MCF 10A (cell line): ENCODE data around the gene ATP2C1. TPM values are rescaled to one million over a fixed set of nuclear protein-coding genes. Genes with fewer than 3 reads are reported as not detected.

Experiments used
- BruUV-seq: library from RNA; stranded (reverse); fragments of 400-500 nt; replicated peaks from 2 replicates; lab custom pipeline; 2021; lab: Mats Ljungman, UMichigan
- CTCF ChIA-PET: fragments of 300-600 bp; sonication (Branson Sonifier 250); formaldehyde crosslinking; extraction: SDS; loops from one replicate; lab custom pipeline; 2021; ENCODE audit warnings: antibody characterized with exemption, inconsistent platforms; lab: Yijun Ruan, JAX
- POLR2A ChIA-PET: fragments of 300-600, 350-650 bp; sonication (Branson Sonifier 250); formaldehyde crosslinking; extraction: SDS; loops from one replicate; lab custom pipeline; 2020; ENCODE audit warnings: antibody characterized with exemption, inconsistent platforms; lab: Yijun Ruan, JAX
- DNase-seq: peaks from one replicate; pipeline ENCODE4 v3.0.0-alpha.2; 2018; ENCODE audit not compliant: unreplicated experiment
- H3K27ac Mint-ChIP-seq: one replicate; pipeline ENCODE4 v1.8.0; 2022; ENCODE audit warnings: mild to moderate bottlenecking, low read depth, mixed read lengths; ENCODE audit not compliant: unreplicated experiment
- H3K27me3 Mint-ChIP-seq: one replicate; pipeline ENCODE4 v1.8.0; 2022; ENCODE audit warnings: mixed read lengths; ENCODE audit not compliant: insufficient read depth, unreplicated experiment
- H3K36me3 Mint-ChIP-seq: one replicate; pipeline ENCODE4 v1.8.0; 2022; ENCODE audit warnings: mild to moderate bottlenecking, moderate library complexity, mixed read lengths; ENCODE audit not compliant: insufficient read depth, unreplicated experiment
- H3K4me1 Mint-ChIP-seq: one replicate; pipeline ENCODE4 v1.8.0; 2022; ENCODE audit warnings: mixed read lengths; ENCODE audit not compliant: insufficient read depth, unreplicated experiment
- H3K4me3 Mint-ChIP-seq: one replicate; pipeline ENCODE4 v1.8.0; 2022; ENCODE audit warnings: mild to moderate bottlenecking, moderate library complexity, mixed read lengths; ENCODE audit not compliant: unreplicated experiment
- H3K9me3 Mint-ChIP-seq: one replicate; pipeline ENCODE4 v1.8.0; 2022; ENCODE audit warnings: mixed read lengths; ENCODE audit not compliant: unreplicated experiment
- intact Hi-C: fragments of 100-400 bp; cut with micrococcal nuclease; formaldehyde crosslinking; loops from 2 replicates; pipeline ENCODE4 v1.14.1; 2022
- total RNA-seq: library from RNA; stranded (reverse); gene quantifications from 2 replicates; pipeline ENCODE4 v1.2.3, GENCODE V29; 2022
- TF ChIP-seq, protein P1 (sequence below): fragments of 200-600 bp; IDR thresholded peaks from one replicate; pipeline ENCODE4 v1.8.0; 2022; ENCODE audit warnings: antibody characterized with exemption, mild to moderate bottlenecking; ENCODE audit not compliant: unreplicated experiment

Gene ATP2C1
- total RNA-seq, 1 experiment from 2014 or later = 52.7 TPM

DNA sequence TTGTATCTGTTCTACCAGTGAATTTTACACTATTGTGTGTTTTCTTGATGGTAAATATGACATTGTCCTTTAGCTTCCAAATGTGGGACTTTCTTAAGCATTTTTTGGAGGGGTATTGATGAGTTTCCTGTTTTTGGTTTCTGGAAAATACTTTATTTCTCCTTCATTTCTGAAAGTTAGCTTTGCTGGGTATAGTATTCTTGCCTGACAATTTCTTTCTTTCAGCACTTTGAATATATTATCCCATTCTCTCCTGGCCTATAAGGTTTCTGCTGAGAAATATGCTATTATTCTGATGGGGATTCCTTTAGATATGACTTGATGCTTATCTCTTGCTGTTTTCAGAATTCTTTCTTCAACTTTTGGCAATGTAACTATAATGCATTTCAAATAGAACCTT is 15.4 kb upstream of the ATP2C1 start:
- POLR2A ChIA-PET = no interaction called here
- no peak for DNase-seq
- Mint-ChIP-seq H3K27ac (no peak overlapping the region), H3K9me3 (no peaks in the 10 kb centered on the region), H3K36me3 (no peaks in the 10 kb centered on the region), H3K27me3 (peaks cover 9% of the 10 kb centered on the region), H3K4me3 (no peak overlapping the region), H3K4me1 (no peaks in the 10 kb centered on the region)
- intact Hi-C loops = no loop called here
- BruUV-seq = no TSS peak
- TF ChIP-seq, protein P1, sequence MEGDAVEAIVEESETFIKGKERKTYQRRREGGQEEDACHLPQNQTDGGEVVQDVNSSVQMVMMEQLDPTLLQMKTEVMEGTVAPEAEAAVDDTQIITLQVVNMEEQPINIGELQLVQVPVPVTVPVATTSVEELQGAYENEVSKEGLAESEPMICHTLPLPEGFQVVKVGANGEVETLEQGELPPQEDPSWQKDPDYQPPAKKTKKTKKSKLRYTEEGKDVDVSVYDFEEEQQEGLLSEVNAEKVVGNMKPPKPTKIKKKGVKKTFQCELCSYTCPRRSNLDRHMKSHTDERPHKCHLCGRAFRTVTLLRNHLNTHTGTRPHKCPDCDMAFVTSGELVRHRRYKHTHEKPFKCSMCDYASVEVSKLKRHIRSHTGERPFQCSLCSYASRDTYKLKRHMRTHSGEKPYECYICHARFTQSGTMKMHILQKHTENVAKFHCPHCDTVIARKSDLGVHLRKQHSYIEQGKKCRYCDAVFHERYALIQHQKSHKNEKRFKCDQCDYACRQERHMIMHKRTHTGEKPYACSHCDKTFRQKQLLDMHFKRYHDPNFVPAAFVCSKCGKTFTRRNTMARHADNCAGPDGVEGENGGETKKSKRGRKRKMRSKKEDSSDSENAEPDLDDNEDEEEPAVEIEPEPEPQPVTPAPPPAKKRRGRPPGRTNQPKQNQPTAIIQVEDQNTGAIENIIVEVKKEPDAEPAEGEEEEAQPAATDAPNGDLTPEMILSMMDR = no peak
- CTCF ChIA-PET = no interaction called here

GRCh38 chr3:130889416-130889946 is 4.4 kb upstream of the ATP2C1 start:
- TF ChIP-seq, protein P1 = no peak
- intact Hi-C loops = no loop called here
- Mint-ChIP-seq H3K4me3 (no peak overlapping the region), H3K27me3 (no peaks in the 10 kb centered on the region), H3K4me1 (no peaks in the 10 kb centered on the region), H3K27ac (no peak overlapping the region), H3K36me3 (no peaks in the 10 kb centered on the region), H3K9me3 (no peaks in the 10 kb centered on the region)
- no TSS peak for BruUV-seq
- POLR2A ChIA-PET = interaction anchor here (0.9 kb wide), 1 partner anchor 9 kb away, joined by 3 read pairs; no protein-coding TSS in a partner anchor
- no peak for DNase-seq
- CTCF ChIA-PET = interaction anchor here (0.7 to 7.4 kb wide), 2 partner anchors 129 to 1109 kb away, joined by 4 to 114 read pairs; no protein-coding TSS in a partner anchor

DNA sequence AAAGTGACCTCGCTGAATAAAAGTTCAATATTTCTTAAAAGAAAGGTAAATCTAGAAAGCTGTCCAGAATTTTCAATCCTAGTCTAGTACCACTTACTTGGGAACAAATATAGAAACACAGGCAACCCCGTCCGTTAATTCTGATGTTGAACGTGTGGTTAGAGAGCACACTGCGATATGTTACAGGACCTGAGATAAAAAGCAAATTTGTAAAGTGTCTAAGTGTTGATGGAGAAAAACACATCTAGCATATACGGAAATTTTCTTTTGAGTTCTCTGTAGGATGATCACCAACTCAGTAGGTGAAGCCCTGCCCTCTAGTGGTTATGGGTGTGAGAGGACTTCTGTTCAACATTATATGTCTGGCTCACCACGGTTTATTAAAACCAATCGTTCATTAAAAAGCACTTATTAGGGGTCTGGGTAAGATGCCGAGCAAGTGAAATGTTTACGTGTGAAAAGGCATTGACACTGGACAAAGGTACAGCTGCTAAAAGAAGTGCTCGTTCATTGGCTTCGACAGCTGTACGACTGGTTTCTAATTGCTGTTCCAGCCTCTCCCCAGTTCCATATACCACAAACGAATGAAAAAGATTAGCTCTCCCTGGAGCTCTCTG is 1.0 kb upstream of the ATP2C1 start:
- TF ChIP-seq, protein P1 = peak; percentile 68
- no TSS peak for BruUV-seq
- H3K36me3 Mint-ChIP-seq = no peaks in the 10 kb centered on the region
- peak overlapping the region; percentile 98 for H3K27ac Mint-ChIP-seq
- peaks cover 12% of the 10 kb centered on the region for H3K4me1 Mint-ChIP-seq
- intact Hi-C loops = loop anchor here (1.0 to 2.0 kb wide), 5 partner anchors 70 to 617 kb away; partner anchors contain the start of genes ASTE1 and NEK11
- ChIA-PET CTCF (interaction anchor here (0.6 to 7.4 kb wide), 44 partner anchors 9 to 950 kb away, joined by 3 to 114 read pairs (median 4); partner anchors contain the start of gene PIK3R4), POLR2A (interaction anchor here (0.6 to 5.5 kb wide), 15 partner anchors 12 to 1538 kb away, joined by 3 to 62 read pairs (median 6); partner anchors contain the start of genes ASTE1, NEK11 and PIK3R4)
- H3K27me3 Mint-ChIP-seq = no peaks in the 10 kb centered on the region
- H3K9me3 Mint-ChIP-seq = no peaks in the 10 kb centered on the region
- H3K4me3 Mint-ChIP-seq = peak overlapping the region; percentile 83
- DNase-seq = peak; percentile 85
